Endothelial cell of umbilical vein (primary cell): ENCODE data around the gene PTPRF. TPM values are rescaled to one million over a fixed set of nuclear protein-coding genes. Genes with fewer than 3 reads are reported as not detected.

Source experiments
- BruUV-seq: library from RNA; stranded (reverse); fragments of 400-500 nt; replicated peaks from 2 replicates; lab custom pipeline; 2021; lab: Mats Ljungman, UMichigan
- CTCF ChIA-PET: fragments of 300-600, 350-600 bp; sonication (Branson Sonifier 250); formaldehyde crosslinking; loops from one replicate; lab custom pipeline; 2021; ENCODE audit warnings: antibody characterized with exemption, inconsistent platforms; lab: Charles Lee
- POLR2A ChIA-PET: fragments of 300-600, 350-600 bp; sonication (Branson Sonifier 250); formaldehyde crosslinking; loops from one replicate; lab custom pipeline; 2021; ENCODE audit warnings: antibody characterized with exemption, inconsistent platforms; lab: Charles Lee
- DNase-seq: peaks from one replicate; pipeline ENCODE4 v3.0.0-alpha.2; 2011; ENCODE audit warnings: low read depth, low spot score
- FAIRE-seq: peaks from 2 replicates; lab custom pipeline; 2011; peaks lifted over from hg19 to GRCh38; lab: Jason Lieb, UNC
- H2AFZ ChIP-seq: 2 replicates; pipeline ENCODE4 v1.6.0; 2012; ENCODE audit warnings: low read depth, low read length, control low read depth, inconsistent platforms
- H3K27ac ChIP-seq: 2 replicates; pipeline ENCODE4 v1.5.1; 2011; ENCODE audit warnings: low read depth, mild to moderate bottlenecking, control low read depth, low read length, moderate library complexity; ENCODE audit not compliant: insufficient read depth
- H3K27me3 ChIP-seq, 2 experiments: 2 replicates each; pipeline versions ENCODE4 v1.6.0 to v1.6.1; 2011; ENCODE audit warnings: low read length in 2 of 2, mixed read lengths in 1 of 2; ENCODE audit not compliant: control insufficient read depth in 2 of 2, insufficient read depth in 2 of 2
- H3K36me3 ChIP-seq, 2 experiments: 2 replicates in 1 of 2; 3 replicates in 1 of 2; pipeline ENCODE4 v1.5.1; 2011; ENCODE audit warnings: low read length in 2 of 2, mild to moderate bottlenecking in 1 of 2, moderate library complexity in 1 of 2; ENCODE audit not compliant: control insufficient read depth in 2 of 2, insufficient read depth in 2 of 2; ENCODE audit errors: extremely low read depth in 1 of 2
- H3K4me1 ChIP-seq: 3 replicates; pipeline ENCODE4 v1.5.1; 2011; ENCODE audit warnings: mild to moderate bottlenecking, low read length; ENCODE audit not compliant: control insufficient read depth, insufficient read depth; ENCODE audit errors: extremely low read depth
- H3K4me2 ChIP-seq: 2 replicates; pipeline ENCODE4 v1.6.1; 2011; ENCODE audit warnings: low read length, control low read depth, mixed read lengths; ENCODE audit not compliant: insufficient read depth
- H3K4me3 ChIP-seq, 3 experiments: fragments of 200-600 bp in 1 of 3; sonication (generic), shearing (Covaris generic) in 1 of 3; replicated peaks in 1 of 3; 2 replicates each; pipeline ENCODE4 v1.5.1; 2011 to 2016; ENCODE audit warnings: control low read depth in 3 of 3, low read length in 3 of 3, mild to moderate bottlenecking in 2 of 3, inconsistent platforms in 1 of 3, low read depth in 1 of 3, moderate library complexity in 1 of 3; ENCODE audit not compliant: insufficient read depth in 1 of 3
- H3K79me2 ChIP-seq: 2 replicates; pipeline ENCODE4 v1.6.0; 2012; ENCODE audit warnings: low read length, inconsistent platforms; ENCODE audit not compliant: control insufficient read depth, insufficient read depth
- H3K9ac ChIP-seq: replicated peaks from 2 replicates; pipeline ENCODE3; 2011; ENCODE audit warnings: low read length, control low read depth; ENCODE audit not compliant: insufficient read depth; ENCODE audit errors: extremely low read depth
- H3K9me1 ChIP-seq: replicated peaks from 3 replicates; pipeline ENCODE4 v1.6.0; 2011; ENCODE audit warnings: mild to moderate bottlenecking, low read length; ENCODE audit not compliant: control insufficient read depth, insufficient read depth; ENCODE audit errors: extremely low read depth
- H3K9me3 ChIP-seq: replicated peaks from 2 replicates; pipeline ENCODE4 v1.5.1; 2012; ENCODE audit warnings: low read length, inconsistent platforms; ENCODE audit not compliant: control insufficient read depth, insufficient read depth
- H4K20me1 ChIP-seq: replicated peaks from 2 replicates; pipeline ENCODE3; 2011; ENCODE audit warnings: mild to moderate bottlenecking, low read length; ENCODE audit not compliant: control insufficient read depth, insufficient read depth; ENCODE audit errors: extremely low read depth
- EZH2 ChIP-seq: IDR thresholded peaks from 2 replicates; pipeline ENCODE4 v1.6.1; 2012; ENCODE audit warnings: borderline replicate concordance, low read depth, mild to moderate bottlenecking, moderate library complexity, low read length, inconsistent platforms; ENCODE audit not compliant: severe bottlenecking
- FOS ChIP-seq: IDR thresholded peaks from 2 replicates; pipeline ENCODE4 v1.6.1; 2011; ENCODE audit warnings: mild to moderate bottlenecking, low read length, moderate library complexity, borderline replicate concordance; ENCODE audit not compliant: insufficient read depth
- GATA2 ChIP-seq: IDR thresholded peaks from 2 replicates; pipeline ENCODE4 v1.7.0; 2011; ENCODE audit warnings: low read depth, mild to moderate bottlenecking, moderate library complexity, mixed read lengths, low read length; ENCODE audit not compliant: insufficient read length, insufficient read depth
- JUN ChIP-seq: IDR thresholded peaks from 2 replicates; pipeline ENCODE4 v1.6.1; 2011; ENCODE audit warnings: borderline replicate concordance, low read depth; ENCODE audit not compliant: insufficient read length, insufficient read depth
- MYC ChIP-seq: IDR thresholded peaks from one replicate; pipeline ENCODE4 v1.6.1; 2011; ENCODE audit warnings: mild to moderate bottlenecking, low read depth, low read length
- POLR2A ChIP-seq: IDR thresholded peaks from 2 replicates; pipeline ENCODE4 v1.6.1; 2012; ENCODE audit warnings: low read depth, mild to moderate bottlenecking, control low read depth, low read length
- POLR2AphosphoS5 ChIP-seq: IDR thresholded peaks from 2 replicates; pipeline ENCODE4 v1.6.1; 2012; ENCODE audit warnings: low read depth, mild to moderate bottlenecking, control low read depth, low read length, moderate library complexity; ENCODE audit not compliant: insufficient read depth
- dilution Hi-C: fragments of 300-500 bp; cut with MboI; formaldehyde crosslinking; loops from one replicate; pipeline ENCODE4 v1.15.0; 2019; ENCODE audit warnings: low sequenced_read_pairs; ENCODE audit not compliant: extremely low pct_ligation_motif_present
- intact Hi-C: fragments of 100-400 bp; cut with micrococcal nuclease; formaldehyde crosslinking; loops from one replicate; pipeline ENCODE4 v1.10.0; 2022
- polyA plus RNA-seq, 4 experiments: library from polyadenylated mRNA; depleted of rRNA in 3 of 4; stranded (reverse) in 3 of 4; unstranded in 1 of 4; fragments of >200 nt; gene quantifications; 2 replicates each; pipeline versions ENCODE4 v1.2.1 to v1.2.3, GENCODE V29; 2011 to 2012; ENCODE audit warnings: missing spikeins in 1 of 4
- total RNA-seq: library from RNA; stranded (reverse); gene quantifications from 2 replicates; pipeline ENCODE4 v1.2.3, GENCODE V29; 2021
- TF ChIP-seq, protein P1 (sequence below), 2 donors: IDR thresholded peaks; 1 replicate in 1 of 2; 2 replicates in 1 of 2; pipeline ENCODE4 v1.5.1; 2011; ENCODE audit warnings: low read length in 2 of 2, mild to moderate bottlenecking in 2 of 2, moderate library complexity in 2 of 2, control low read depth in 1 of 2, inconsistent platforms in 1 of 2, low read depth in 1 of 2; ENCODE audit not compliant: insufficient read depth in 1 of 2; ENCODE audit errors: extremely low read depth in 1 of 2
- TF ChIP-seq, protein P2 (sequence below): IDR thresholded peaks from 2 replicates; pipeline ENCODE4 v1.6.1; 2011; ENCODE audit not compliant: insufficient read depth, insufficient read length

Gene PTPRF
- total and polyA plus RNA-seq, 2 donors (not counting 3 experiments of a cell fraction or from before 2014, with no cell fraction given), result 217 to 338 TPM

DNA sequence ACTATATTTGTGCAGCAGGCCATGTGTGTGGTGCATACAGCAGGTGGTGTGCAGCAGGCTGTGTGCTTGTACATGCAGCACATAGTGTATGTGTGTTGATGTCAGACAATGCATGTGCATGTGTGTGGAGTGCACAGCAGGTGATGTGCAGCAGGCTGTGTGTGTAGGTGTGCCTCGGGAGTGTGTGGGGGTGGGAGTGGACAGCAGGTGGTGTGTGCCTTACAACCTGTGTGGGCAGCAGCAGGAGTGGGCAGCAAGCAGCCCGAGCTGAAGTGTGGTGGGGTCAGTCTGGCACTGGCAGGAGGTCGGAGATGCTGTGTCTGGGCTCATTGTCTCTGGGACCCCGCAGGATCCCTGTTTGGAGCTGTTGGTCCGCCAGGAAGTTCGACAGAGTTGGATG, 29.6 kb downstream of the PTPRF start:
- Histone ChIP-seq H3K4me3 (no peak overlapping the region), H3K9me1 (no peaks in the 10 kb centered on the region), H3K4me1 (peaks cover 11% of the 10 kb centered on the region), H3K36me3 (peaks cover 0 to 32% of the 10 kb centered on the region in 2 experiments), H2AFZ (no peak overlapping the region), H3K27me3 (no peaks in the 10 kb centered on the region), H3K9me3 (no peaks in the 10 kb centered on the region), H3K79me2 (peaks cover 19% of the 10 kb centered on the region), H3K27ac (no peak overlapping the region), H4K20me1 (no peaks in the 10 kb centered on the region), H3K4me2 (no peak overlapping the region), H3K9ac (no peak overlapping the region)
- BruUV-seq, result no TSS peak
- ChIA-PET CTCF (interaction anchor here (0.9 kb wide), 1 partner anchor 97 kb away, joined by 3 read pairs; no protein-coding TSS in a partner anchor), POLR2A (no interaction called here)
- DNase-seq, result no peak
- intact Hi-C loops, result no loop called here
- dilution Hi-C loops, result no loop called here
- FAIRE-seq, result no peak
- TF ChIP-seq GATA2 (no peak), POLR2AphosphoS5 (no peak), EZH2 (no peak), MYC (no peak), JUN (no peak), POLR2A (no peak), FOS (no peak)
- TF ChIP-seq, protein P1, sequence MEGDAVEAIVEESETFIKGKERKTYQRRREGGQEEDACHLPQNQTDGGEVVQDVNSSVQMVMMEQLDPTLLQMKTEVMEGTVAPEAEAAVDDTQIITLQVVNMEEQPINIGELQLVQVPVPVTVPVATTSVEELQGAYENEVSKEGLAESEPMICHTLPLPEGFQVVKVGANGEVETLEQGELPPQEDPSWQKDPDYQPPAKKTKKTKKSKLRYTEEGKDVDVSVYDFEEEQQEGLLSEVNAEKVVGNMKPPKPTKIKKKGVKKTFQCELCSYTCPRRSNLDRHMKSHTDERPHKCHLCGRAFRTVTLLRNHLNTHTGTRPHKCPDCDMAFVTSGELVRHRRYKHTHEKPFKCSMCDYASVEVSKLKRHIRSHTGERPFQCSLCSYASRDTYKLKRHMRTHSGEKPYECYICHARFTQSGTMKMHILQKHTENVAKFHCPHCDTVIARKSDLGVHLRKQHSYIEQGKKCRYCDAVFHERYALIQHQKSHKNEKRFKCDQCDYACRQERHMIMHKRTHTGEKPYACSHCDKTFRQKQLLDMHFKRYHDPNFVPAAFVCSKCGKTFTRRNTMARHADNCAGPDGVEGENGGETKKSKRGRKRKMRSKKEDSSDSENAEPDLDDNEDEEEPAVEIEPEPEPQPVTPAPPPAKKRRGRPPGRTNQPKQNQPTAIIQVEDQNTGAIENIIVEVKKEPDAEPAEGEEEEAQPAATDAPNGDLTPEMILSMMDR (IDR thresholded peaks at IDR 0.05; ENCODE audit: extremely low read depth in 1 of 2, insufficient read depth in 1 of 2, low read depth in 1 of 2, low read length in 2 of 2), result no peak
- TF ChIP-seq, protein P2, sequence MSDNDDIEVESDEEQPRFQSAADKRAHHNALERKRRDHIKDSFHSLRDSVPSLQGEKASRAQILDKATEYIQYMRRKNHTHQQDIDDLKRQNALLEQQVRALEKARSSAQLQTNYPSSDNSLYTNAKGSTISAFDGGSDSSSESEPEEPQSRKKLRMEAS, result no peak
